HepG2 (cell line): ENCODE results near the gene UBAC1. TPM values are rescaled to one million over a fixed set of nuclear protein-coding genes. Genes with fewer than 3 reads are reported as not detected.
A peak's percentile ranks its signal among the peaks of the same experiment; 100 is the strongest.

Source experiments
- ATAC-seq: fragments of 200-7000 bp; cut with Tn5 transposase; 3 replicates; pipeline ENCODE4 v1.9.1; 2020; ENCODE audit warnings: mild to moderate bottlenecking, moderate library complexity
- BruUV-seq: library from RNA; stranded (reverse); fragments of 400-500 nt; replicated peaks from 2 replicates; lab custom pipeline; 2021; lab: Mats Ljungman, UMichigan
- CTCF ChIA-PET: fragments of 300-600 bp; formaldehyde crosslinking; extraction: SDS; loops from one replicate; lab custom pipeline; 2021; ENCODE audit warnings: low total read pairs, inconsistent platforms, low intra/inter-chr PET ratio; lab: Yijun Ruan, JAX
- POLR2A ChIA-PET: fragments of 350-600 bp; sonication (Branson Sonifier 250); formaldehyde crosslinking; loops from one replicate; lab custom pipeline; 2020; ENCODE audit warnings: antibody characterized with exemption, inconsistent platforms; lab: Yijun Ruan, JAX
- DNase-seq: peaks from one replicate; pipeline ENCODE4 v3.0.0-alpha.2; 2015; ENCODE audit warnings: low spot score
- FAIRE-seq: peaks from 3 replicates; lab custom pipeline; 2011; peaks lifted over from hg19 to GRCh38; lab: Jason Lieb, UNC
- H2AFZ ChIP-seq: one replicate; pipeline ENCODE4 v1.6.1; 2011; ENCODE audit warnings: low read length, inconsistent platforms
- H3K27ac ChIP-seq: fragments of 300-600 bp; 3 replicates; pipeline ENCODE4 v1.8.0; 2011; ENCODE audit warnings: mixed run types, mild to moderate bottlenecking, mixed read lengths, low read length, inconsistent platforms; ENCODE audit not compliant: insufficient read depth; ENCODE audit errors: extremely low read length
- H3K27me3 ChIP-seq, 2 experiments: fragments of 200-600 bp in 1 of 2; 2 replicates in 1 of 2; 3 replicates in 1 of 2; pipeline versions ENCODE4 v1.6.0 to v1.8.0; 2011; ENCODE audit warnings: low read length in 2 of 2, mild to moderate bottlenecking in 2 of 2, moderate library complexity in 2 of 2, inconsistent platforms in 1 of 2; ENCODE audit not compliant: insufficient read depth in 2 of 2, control insufficient read depth in 1 of 2
- H3K36me3 ChIP-seq, 2 experiments: fragments of 200-600 bp in 1 of 2; replicated peaks in 1 of 2; 2 replicates in 1 of 2; 3 replicates in 1 of 2; pipeline versions ENCODE4 v1.5.1 to v1.8.0; 2011; ENCODE audit warnings: low read length in 2 of 2, inconsistent platforms in 1 of 2; ENCODE audit not compliant: insufficient read depth in 2 of 2, control insufficient read depth in 1 of 2
- H3K4me1 ChIP-seq: 2 replicates; pipeline ENCODE4 v1.5.1; 2012; ENCODE audit warnings: low read length, inconsistent platforms; ENCODE audit not compliant: insufficient read depth
- H3K4me2 ChIP-seq: 2 replicates; pipeline ENCODE4 v1.6.0; 2011; ENCODE audit warnings: low read depth, low read length, inconsistent platforms
- H3K4me3 ChIP-seq, 3 experiments: fragments of 200-600 bp in 1 of 3; sonication (generic), shearing (Covaris generic) in 1 of 3; replicated peaks in 1 of 3; 2 replicates each; pipeline ENCODE4 v1.5.1; 2011 to 2016; ENCODE audit warnings: low read length in 3 of 3, inconsistent platforms in 2 of 3, low read depth in 2 of 3, mild to moderate bottlenecking in 2 of 3, control low read depth in 1 of 3, mixed read lengths in 1 of 3; ENCODE audit not compliant: insufficient read depth in 1 of 3
- H3K79me2 ChIP-seq: one replicate; pipeline ENCODE4 v1.6.1; 2011; ENCODE audit warnings: low read length, inconsistent platforms; ENCODE audit not compliant: insufficient read depth
- H3K9ac ChIP-seq: 2 replicates; pipeline ENCODE4 v1.6.0; 2011; ENCODE audit warnings: mild to moderate bottlenecking, low read depth, low read length, inconsistent platforms; ENCODE audit not compliant: insufficient read depth
- H3K9me3 ChIP-seq: 2 replicates; pipeline ENCODE4 v1.5.1; 2012; ENCODE audit warnings: mild to moderate bottlenecking, low read length
- H4K20me1 ChIP-seq: 2 replicates; pipeline ENCODE4 v1.6.0; 2011; ENCODE audit warnings: inconsistent platforms, mild to moderate bottlenecking, low read length, moderate library complexity; ENCODE audit not compliant: insufficient read depth
- ARID5B ChIP-seq: IDR thresholded peaks from 2 replicates; pipeline ENCODE4 v1.4.0; 2020; ENCODE audit warnings: mild to moderate bottlenecking, missing genetic modification reagents
- CTCF ChIP-seq: sonication (generic); formaldehyde crosslinking; IDR thresholded peaks from 2 replicates; pipeline ENCODE4 v1.5.0; 2020; ENCODE audit warnings: mild to moderate bottlenecking, missing genetic modification reagents, moderate library complexity
- GABPB1 ChIP-seq: IDR thresholded peaks from 2 replicates; pipeline ENCODE4 v1.6.1; 2016; ENCODE audit warnings: mild to moderate bottlenecking, missing genetic modification reagents, moderate library complexity, missing compliant biosample characterization
- HMG20B ChIP-seq: conservative IDR thresholded peaks from 2 replicates; pipeline ENCODE4 v1.6.1; 2016; ENCODE audit warnings: missing genetic modification reagents, missing compliant biosample characterization
- JUN ChIP-seq: sonication (generic); formaldehyde crosslinking; IDR thresholded peaks from 2 replicates; pipeline ENCODE4 v1.4.0; 2020; ENCODE audit warnings: mild to moderate bottlenecking, missing genetic modification reagents
- KLF16 ChIP-seq, 2 experiments: sonication (generic) in 1 of 2; formaldehyde crosslinking in 1 of 2; IDR thresholded peaks; 2 replicates each; pipeline versions ENCODE4 v1.6.1 to v1.8.0; 2016 to 2023; ENCODE audit warnings: missing genetic modification reagents in 2 of 2, missing compliant biosample characterization in 1 of 2
- PHB2 ChIP-seq: fragments of 450-650 bp; IDR thresholded peaks from 2 replicates; pipeline ENCODE4 v1.6.1; 2018; ENCODE audit not compliant: partially characterized antibody
- PRDM4 ChIP-seq: sonication (generic); formaldehyde crosslinking; IDR thresholded peaks from 2 replicates; pipeline ENCODE4 v1.9.0; 2021; ENCODE audit warnings: missing genetic modification reagents, borderline replicate concordance
- RXRA ChIP-seq: sonication (generic); formaldehyde crosslinking; IDR thresholded peaks from 2 replicates; pipeline ENCODE4 v1.5.1; 2020; ENCODE audit warnings: missing genetic modification reagents
- ZBTB49 ChIP-seq: sonication (generic); formaldehyde crosslinking; IDR thresholded peaks from 2 replicates; pipeline ENCODE4 v1.4.0; 2020; ENCODE audit warnings: missing genetic modification reagents, borderline replicate concordance
- ZNF343 ChIP-seq: sonication (generic); formaldehyde crosslinking; IDR thresholded peaks from 2 replicates; pipeline ENCODE4 v1.4.0; 2020; ENCODE audit warnings: mild to moderate bottlenecking, missing genetic modification reagents
- ZNF576 ChIP-seq: sonication (generic); formaldehyde crosslinking; IDR thresholded peaks from 2 replicates; pipeline ENCODE4 v1.4.0; 2020; ENCODE audit warnings: mild to moderate bottlenecking, missing genetic modification reagents
- WGBS: methylation state at CpG from one replicate; pipeline ENCODE4 v1.1.6; 2017; ENCODE audit warnings: low lambda C conversion rate; 5-methylcytosine and 5-hydroxymethylcytosine counted together
- in situ Hi-C: cut with HindIII; loops from 2 replicates; pipeline ENCODE4 v1.10.0; 2017; ENCODE audit warnings: low pct_unique_long_range_greater_than_20kb; ENCODE audit not compliant: extremely low pct_ligation_motif_present
- intact Hi-C: fragments of 100-400 bp; cut with micrococcal nuclease; formaldehyde crosslinking; loops from one replicate; pipeline ENCODE4 v1.10.0; 2022; ENCODE audit not compliant: unreplicated experiment
- polyA plus RNA-seq, 8 experiments: library from polyadenylated mRNA; depleted of rRNA in 3 of 8; stranded (reverse) in 7 of 8; unstranded in 1 of 8; fragments of >200 nt; fragmentation: Illumina TruSeq in 4 of 8; extraction: Trizol in 4 of 8; gene quantifications; 2 replicates each; pipeline versions ENCODE4 v1.2.1 to v1.2.3, GENCODE V29; 2011 to 2016; ENCODE audit warnings: low read depth in 4 of 8, missing spikeins in 1 of 8, mixed read lengths in 1 of 8; ENCODE audit not compliant: insufficient read depth in 1 of 8
- total RNA-seq, 5 experiments: library from RNA; depleted of rRNA; stranded (reverse); fragments of >200 nt; fragmentation: Illumina TruSeq; extraction: Trizol; gene quantifications; 2 replicates each; pipeline ENCODE4 v1.2.3, GENCODE V29; 2016; ENCODE audit warnings: low read depth in 1 of 5

The UBAC1 gene
- total and polyA plus RNA-seq, 2 of the 13 experiments (the other 11 are each of a cell fraction or from before 2014, with no cell fraction given) = 32.2 to 34.1 TPM

GRCh38 chr9:136002881-136003280, 41.7 kb upstream of the UBAC1 start:
- FAIRE-seq (no peak), ATAC-seq (peak; percentile 51), DNase-seq (no peak)
- 0 out of 2 replicates have a peak overlapping the region, but pooled peaks have one; percentile 58 for H3K9ac ChIP-seq
- H3K4me3 ChIP-seq = peak overlapping the region; percentile 33 to 68 (median 34); a peak in 5 of 6 replicates
- ChIA-PET CTCF (no interaction called here), POLR2A (interaction anchor here (0.7 to 5.4 kb wide), 6 partner anchors 9 to 116 kb away, joined by 3 to 99 read pairs (median 9); no protein-coding TSS in a partner anchor)
- no peaks in the 10 kb centered on the region for H4K20me1 ChIP-seq
- no peaks in the 10 kb centered on the region for H3K79me2 ChIP-seq
- in situ Hi-C loops = no loop called here
- H2AFZ ChIP-seq = no peak overlapping the region
- H3K4me1 ChIP-seq = peaks cover 88% of the 10 kb centered on the region
- intact Hi-C loops = no loop called here
- 9% methylated on average over 8 of the region's 10 CpGs for WGBS
- no peaks in the 10 kb centered on the region for H3K36me3 ChIP-seq
- peak overlapping the region; percentile 86 for H3K4me2 ChIP-seq
- no peak overlapping the region for H3K27ac ChIP-seq
- BruUV-seq = no TSS peak
- no peaks in the 10 kb centered on the region; a peak in 1 of 5 replicates for H3K27me3 ChIP-seq
- no peaks in the 10 kb centered on the region for H3K9me3 ChIP-seq
- no peak for TF ChIP-seq ZNF576 (CRISPR knock-in tag)
- peak; percentile 10; the same call in 1 of the 2 replicates for TF ChIP-seq ARID5B (CRISPR knock-in tag)
- TF ChIP-seq GABPB1 (CRISPR knock-in tag) = peak; percentile 23; the same call in 1 of the 2 replicates
- no peak for TF ChIP-seq ZBTB49 (CRISPR knock-in tag)
- no peak for TF ChIP-seq PHB2
- no peak for TF ChIP-seq KLF16 (CRISPR knock-in tag; IDR thresholded peaks at IDR 0.05)
- TF ChIP-seq ZNF343 (CRISPR knock-in tag) = no peak
- TF ChIP-seq JUN = no peak
- no peak for TF ChIP-seq RXRA (CRISPR knock-in tag)
- TF ChIP-seq PRDM4 (CRISPR knock-in tag) = no peak
- peak; percentile 17 for TF ChIP-seq CTCF
- no peak for TF ChIP-seq HMG20B (CRISPR knock-in tag)
